Natural killer cell (primary cell): Measurements from ENCODE around the gene NFAT5. TPM values are rescaled to one million over a fixed set of nuclear protein-coding genes. Genes with fewer than 3 reads are reported as not detected.

ENCODE experiments used
- ATAC-seq, 3 donors: fragments of 150-1000 bp in 2 of 3; fragments of 200-7000 bp in 1 of 3; cut with Tn5 transposase; 1 replicate in 1 of 3; 2 replicates in 2 of 3; pipeline ENCODE4 v1.10.0; 2021; ENCODE audit warnings: mild to moderate bottlenecking in 2 of 3, moderate library complexity in 2 of 3
- DNase-seq, 2 donors: peaks; one replicate each; pipeline versions ENCODE4 v3.0.0 to v3.0.0-alpha.2; 2013 to 2021; ENCODE audit warnings: mixed read lengths in 1 of 2
- H3K27ac ChIP-seq: one replicate; pipeline ENCODE4 v1.5.1; 2013; ENCODE audit warnings: mild to moderate bottlenecking, low read length
- H3K27me3 ChIP-seq: one replicate; pipeline ENCODE4 v1.6.1; 2013; ENCODE audit warnings: low read length; ENCODE audit not compliant: control insufficient read depth, insufficient read depth
- H3K36me3 ChIP-seq: one replicate; pipeline ENCODE4 v1.6.1; 2013; ENCODE audit warnings: low read length; ENCODE audit not compliant: control insufficient read depth, insufficient read depth
- H3K4me1 ChIP-seq: one replicate; pipeline ENCODE4 v1.6.1; 2013; ENCODE audit warnings: low read length; ENCODE audit not compliant: control insufficient read depth, insufficient read depth
- H3K4me3 ChIP-seq: one replicate; pipeline ENCODE4 v1.5.1; 2013; ENCODE audit warnings: low read length
- H3K9me3 ChIP-seq: one replicate; pipeline ENCODE4 v1.6.1; 2013; ENCODE audit warnings: low read length; ENCODE audit not compliant: control insufficient read depth, insufficient read depth
- H3K27ac Mint-ChIP-seq, 2 donors: one replicate each; pipeline ENCODE4 v1.8.0; 2022; ENCODE audit warnings: mild to moderate bottlenecking in 2 of 2, mixed read lengths in 2 of 2, moderate library complexity in 1 of 2
- H3K27me3 Mint-ChIP-seq, 2 donors: one replicate each; pipeline ENCODE4 v1.8.0; 2022; ENCODE audit warnings: low read depth in 2 of 2, mixed read lengths in 2 of 2
- H3K36me3 Mint-ChIP-seq: one replicate; pipeline ENCODE4 v1.8.0; 2022; ENCODE audit warnings: mixed read lengths
- H3K4me1 Mint-ChIP-seq, 2 donors: one replicate each; pipeline ENCODE4 v1.8.0; 2022; ENCODE audit warnings: mixed read lengths in 2 of 2
- H3K4me3 Mint-ChIP-seq: one replicate; pipeline ENCODE4 v1.8.0; 2022; ENCODE audit warnings: mild to moderate bottlenecking, moderate library complexity, mixed read lengths
- H3K9me3 Mint-ChIP-seq, 2 donors: one replicate each; pipeline ENCODE4 v1.8.0; 2022; ENCODE audit warnings: mixed read lengths in 2 of 2
- CTCF ChIP-seq: fragments of 200-600 bp; IDR thresholded peaks from one replicate; pipeline ENCODE4 v1.8.0; 2022; ENCODE audit warnings: antibody characterized with exemption
- WGBS: methylation state at CpG from one replicate; pipeline ENCODE4 v1.1.7; 2013; ENCODE audit warnings: missing lambda C conversion rate; ENCODE audit not compliant: insufficient coverage; 5-methylcytosine and 5-hydroxymethylcytosine counted together
- intact Hi-C: fragments of 100-400 bp; cut with micrococcal nuclease; formaldehyde crosslinking; loops from one replicate; pipeline ENCODE4 v1.14.2; 2022
- total RNA-seq, 4 donors: library from RNA; stranded (reverse); fragments of 120-200 nt in 1 of 4; gene quantifications; one replicate each; pipeline versions ENCODE4 v1.2.3 to v1.2.4, GENCODE V29; 2013 to 2022

Gene NFAT5
- total RNA-seq, 3 donors from 2014 or later (not counting 1 experiment from before 2014, with no cell fraction given) = 70.0 to 73.6 (median 70.6) TPM

GRCh38 chr16:69618307-69618706 lies 52.5 kb downstream of the NFAT5 start:
- Histone ChIP-seq H3K4me1 (no peaks in the 10 kb centered on the region), H3K27ac (no peak overlapping the region), H3K4me3 (no peak overlapping the region), H3K9me3 (no peaks in the 10 kb centered on the region), H3K27me3 (no peaks in the 10 kb centered on the region), H3K36me3 (no peaks in the 10 kb centered on the region)
- Mint-ChIP-seq H3K4me1 (peaks cover 45 to 48% of the 10 kb centered on the region in 2 donors), H3K27me3 (no peaks in the 10 kb centered on the region), H3K27ac (no peak overlapping the region), H3K36me3 (no peaks in the 10 kb centered on the region), H3K4me3 (no peak overlapping the region), H3K9me3 (no peaks in the 10 kb centered on the region)
- ATAC-seq (no peak), DNase-seq (no peak)
- 100% methylated on average over 1 of the region's 1 CpG for WGBS
- intact Hi-C loops = loop anchor here (10.0 kb wide), 1 partner anchor 224 kb away; no protein-coding TSS in a partner anchor
- no peak for TF ChIP-seq CTCF

- Histone ChIP-seq H3K27me3 (no peaks in the 10 kb centered on the region), H3K27ac (no peak overlapping the region), H3K4me1 (no peaks in the 10 kb centered on the region), H3K4me3 (no peak overlapping the region), H3K9me3 (no peaks in the 10 kb centered on the region), H3K36me3 (no peaks in the 10 kb centered on the region)
- intact Hi-C loops = loop anchor here (10.0 kb wide), 1 partner anchor 224 kb away; no protein-coding TSS in a partner anchor
- Mint-ChIP-seq H3K4me3 (no peak overlapping the region), H3K27ac (no peak overlapping the region), H3K9me3 (no peaks in the 10 kb centered on the region), H3K36me3 (no peaks in the 10 kb centered on the region), H3K4me1 (peaks cover 41 to 44% of the 10 kb centered on the region in 2 donors), H3K27me3 (no peaks in the 10 kb centered on the region)
- TF ChIP-seq CTCF = no peak
- DNase-seq = no peak
- WGBS = 100% methylated on average over 1 of the region's 3 CpGs
- ATAC-seq = no peak
Measured at GRCh38 chr16:69618721-69619120, 53.0 kb downstream of the NFAT5 start.

- Mint-ChIP-seq H3K4me3 (no peak overlapping the region), H3K27ac (peak overlapping the region in 1 of 2 donors; percentile 72), H3K36me3 (no peaks in the 10 kb centered on the region), H3K4me1 (peaks cover 35 to 38% of the 10 kb centered on the region in 2 donors), H3K9me3 (no peaks in the 10 kb centered on the region), H3K27me3 (no peaks in the 10 kb centered on the region)
- Histone ChIP-seq H3K27ac (no peak overlapping the region), H3K4me1 (no peaks in the 10 kb centered on the region), H3K4me3 (no peak overlapping the region), H3K36me3 (no peaks in the 10 kb centered on the region), H3K9me3 (no peaks in the 10 kb centered on the region), H3K27me3 (no peaks in the 10 kb centered on the region)
- DNase-seq = no peak
- intact Hi-C loops = loop anchor here (10.0 kb wide), 1 partner anchor 225 kb away; no protein-coding TSS in a partner anchor
- TF ChIP-seq CTCF = no peak
- ATAC-seq = no peak
Measured at GRCh38 chr16:69619514-69619913, 53.7 kb downstream of the NFAT5 start.

- H3K9me3 ChIP-seq = no peaks in the 10 kb centered on the region
- Mint-ChIP-seq H3K27me3 (no peaks in the 10 kb centered on the region), H3K9me3 (no peaks in the 10 kb centered on the region), H3K36me3 (no peaks in the 10 kb centered on the region), H3K4me3 (no peak overlapping the region), H3K27ac (no peak overlapping the region), H3K4me1 (peaks cover 29 to 32% of the 10 kb centered on the region in 2 donors)
- H3K36me3 ChIP-seq = no peaks in the 10 kb centered on the region
- no peak for DNase-seq
- H3K27me3 ChIP-seq = no peaks in the 10 kb centered on the region
- H3K4me3 ChIP-seq = no peak overlapping the region
- WGBS = no CpG with 5 or more reads among the region's 1 CpG
- H3K27ac ChIP-seq = no peak overlapping the region
- TF ChIP-seq CTCF = no peak
- intact Hi-C loops = no loop called here
- no peak for ATAC-seq
- H3K4me1 ChIP-seq = no peaks in the 10 kb centered on the region
Measured at GRCh38 chr16:69620573-69620972, 54.8 kb downstream of the NFAT5 start.
